K562 (cell line): ENCODE data around the gene YTHDC2. TPM values are rescaled to one million over a fixed set of nuclear protein-coding genes. Genes with fewer than 3 reads are reported as not detected.

Experiments
- ATAC-seq: fragments of 200-7000 bp; cut with Tn5 transposase; 3 replicates; pipeline ENCODE4 v1.9.1; 2020; ENCODE audit warnings: moderate library complexity
- BruUV-seq: library from RNA; stranded (reverse); fragments of 400-500 nt; replicated peaks from 2 replicates; lab custom pipeline; 2021; lab: Mats Ljungman, UMichigan
- CTCF ChIA-PET: fragments of 300-600 bp; formaldehyde crosslinking; extraction: SDS; loops from one replicate; lab custom pipeline; 2021; ENCODE audit warnings: low intra/inter-chr PET ratio; lab: Yijun Ruan, JAX
- POLR2A ChIA-PET: fragments of 300-600, 350-650 bp; sonication (Branson Sonifier 250); formaldehyde crosslinking; extraction: SDS; loops from one replicate; lab custom pipeline; 2021; ENCODE audit warnings: antibody characterized with exemption, inconsistent platforms; lab: Yijun Ruan, JAX
- DNase-seq, 4 experiments: peaks; one replicate each; pipeline versions ENCODE4 v3.0.0 to v3.0.0-alpha.2; 2011 to 2018; ENCODE audit warnings: low spot score in 3 of 4, mixed read lengths in 3 of 4; ENCODE audit errors: extremely low read depth in 1 of 4
- FAIRE-seq: peaks from 2 replicates; lab custom pipeline; 2011; peaks lifted over from hg19 to GRCh38; lab: Jason Lieb, UNC
- H2AFZ ChIP-seq: 2 replicates; pipeline ENCODE4 v1.6.0; 2011; ENCODE audit warnings: low read depth, low read length, control low read depth, inconsistent platforms
- H3K27ac ChIP-seq: fragments of 200-600 bp; 3 replicates; pipeline ENCODE4 v1.8.0; 2011; ENCODE audit warnings: low read depth, mild to moderate bottlenecking, control low read depth, inconsistent platforms, low read length, moderate library complexity, mixed read lengths; ENCODE audit errors: extremely low read depth
- H3K27me3 ChIP-seq, 2 experiments: fragments of 300-600 bp in 1 of 2; 2 replicates in 1 of 2; 3 replicates in 1 of 2; pipeline versions ENCODE4 v1.6.0 to v1.8.0; 2011; ENCODE audit warnings: inconsistent platforms in 2 of 2, low read length in 2 of 2, mild to moderate bottlenecking in 1 of 2, mixed read lengths in 1 of 2, moderate library complexity in 1 of 2; ENCODE audit not compliant: control insufficient read depth in 2 of 2, insufficient read depth in 2 of 2
- H3K36me3 ChIP-seq: fragments of 300-600 bp; 3 replicates; pipeline ENCODE4 v1.8.0; 2011; ENCODE audit warnings: mild to moderate bottlenecking, low read length, inconsistent platforms; ENCODE audit not compliant: control insufficient read depth, insufficient read depth
- H3K4me1 ChIP-seq, 2 experiments: fragments of 200-600 bp in 1 of 2; replicated peaks in 1 of 2; 2 replicates in 1 of 2; 3 replicates in 1 of 2; pipeline versions ENCODE4 v1.5.1 to v1.8.0; 2011; ENCODE audit warnings: inconsistent platforms in 2 of 2, low read length in 2 of 2, mild to moderate bottlenecking in 1 of 2, mixed read lengths in 1 of 2, moderate library complexity in 1 of 2; ENCODE audit not compliant: control insufficient read depth in 2 of 2, insufficient read depth in 2 of 2
- H3K4me2 ChIP-seq: 2 replicates; pipeline ENCODE4 v1.6.1; 2011; ENCODE audit warnings: low read length, control low read depth, inconsistent platforms, mixed read lengths; ENCODE audit not compliant: insufficient read depth
- H3K4me3 ChIP-seq: fragments of 200-600 bp; sonication (generic), shearing (Covaris generic); 2 replicates; pipeline ENCODE4 v1.5.1; 2016; ENCODE audit warnings: control low read depth, inconsistent platforms
- H3K79me2 ChIP-seq: fragments of 200-600 bp; 3 replicates; pipeline ENCODE4 v1.8.0; 2011; ENCODE audit warnings: low read length, inconsistent platforms; ENCODE audit not compliant: control insufficient read depth, insufficient read depth
- H3K9ac ChIP-seq, 2 experiments: 2 replicates each; pipeline versions ENCODE4 v1.6.0 to v1.6.1; 2011; ENCODE audit warnings: low read depth in 2 of 2, low read length in 2 of 2, control low read depth in 1 of 2, inconsistent platforms in 1 of 2, mild to moderate bottlenecking in 1 of 2, mixed read lengths in 1 of 2; ENCODE audit not compliant: insufficient read depth in 1 of 2
- H3K9me1 ChIP-seq: one replicate; pipeline ENCODE4 v1.6.0; 2011; ENCODE audit warnings: inconsistent platforms, mild to moderate bottlenecking, low read length, moderate library complexity; ENCODE audit not compliant: control insufficient read depth, insufficient read depth
- H3K9me3 ChIP-seq: replicated peaks from 2 replicates; pipeline ENCODE4 v1.5.1; 2011; ENCODE audit warnings: low read depth, low read length, inconsistent platforms; ENCODE audit not compliant: control insufficient read depth, insufficient read depth
- H4K20me1 ChIP-seq: replicated peaks from 2 replicates; pipeline ENCODE4 v1.6.1; 2011; ENCODE audit warnings: low read length, inconsistent platforms, mixed read lengths; ENCODE audit not compliant: control insufficient read depth, insufficient read depth
- E2F4 ChIP-seq: sonication (generic); formaldehyde crosslinking; IDR thresholded peaks from 2 replicates; pipeline ENCODE4 v1.8.0; 2022; ENCODE audit warnings: mild to moderate bottlenecking, low read depth, missing genetic modification reagents
- EHMT2 ChIP-seq: fragments of 450-650 bp; IDR thresholded peaks from 2 replicates; pipeline ENCODE4 v1.6.1; 2018; ENCODE audit warnings: antibody characterized with exemption
- NFIX ChIP-seq: fragments of 250-450 bp; sonication (Bioruptor Pico); IDR thresholded peaks from 2 replicates; pipeline ENCODE4 v1.4.0; 2020; ENCODE audit warnings: low read depth, mild to moderate bottlenecking, moderate library complexity
- NR1H2 ChIP-seq: sonication (generic); formaldehyde crosslinking; IDR thresholded peaks from 2 replicates; pipeline ENCODE4 v1.4.0; 2020; ENCODE audit warnings: mild to moderate bottlenecking, missing genetic modification reagents
- POLR2A ChIP-seq: fragments of 450-650 bp; conservative IDR thresholded peaks from 2 replicates; pipeline ENCODE4 v1.6.1; 2016
- SETDB1 ChIP-seq: IDR thresholded peaks from one replicate; pipeline ENCODE4 v1.6.1; 2012; ENCODE audit warnings: low read length, control low read depth, inconsistent platforms
- TCF15 ChIP-seq: fragments of 250-450 bp; sonication (Bioruptor Pico); IDR thresholded peaks from 2 replicates; pipeline ENCODE4 v1.8.0; 2022; ENCODE audit warnings: moderate library complexity, mild to moderate bottlenecking, inconsistent platforms
- TCFL5 ChIP-seq: fragments of 250-450 bp; sonication (Bioruptor Pico); conservative IDR thresholded peaks from 2 replicates; pipeline ENCODE4 v1.6.1; 2021; ENCODE audit warnings: mild to moderate bottlenecking, moderate library complexity, matching md5 sums
- TSC22D4 ChIP-seq: fragments of 450-650 bp; IDR thresholded peaks from 2 replicates; pipeline ENCODE4 v1.6.1; 2016; ENCODE audit warnings: missing genetic modification characterization, missing biosample characterization, control low read depth
- ZNF277 ChIP-seq: fragments of 250-450 bp; sonication (Bioruptor Pico); IDR thresholded peaks from 2 replicates; pipeline ENCODE4 v1.8.0; 2022; ENCODE audit warnings: inconsistent platforms, mild to moderate bottlenecking, moderate library complexity, borderline replicate concordance
- ZNF717 ChIP-seq: fragments of 250-450 bp; sonication (Bioruptor Pico); IDR thresholded peaks from 2 replicates; pipeline ENCODE4 v1.5.0; 2021
- WGBS: fragments of 100-300 bp; shearing (Covaris generic); methylation state at CpG from one replicate; pipeline ENCODE4 v1.1.6; 2016; ENCODE audit warnings: low coverage, mixed read lengths; ENCODE audit not compliant: insufficient coverage; ENCODE audit errors: missing lambda C conversion rate; 5-methylcytosine and 5-hydroxymethylcytosine counted together
- in situ Hi-C: fragments of 300-500 bp; cut with MboI; formaldehyde crosslinking; loops from 4 replicates; pipeline ENCODE4 v1.15.0; 2018; ENCODE audit warnings: inconsistent platforms, mixed read lengths
- intact Hi-C: fragments of 100-400 bp; cut with micrococcal nuclease; formaldehyde crosslinking; loops from 2 replicates; pipeline ENCODE4 v1.14.2; 2022
- polyA plus RNA-seq, 8 experiments: library from polyadenylated mRNA; depleted of rRNA in 4 of 8; stranded (reverse) in 5 of 8; unstranded in 3 of 8; fragments of >200 nt; fragmentation: Nextera tagmentation in 2 of 8; fragmentation: Illumina TruSeq in 1 of 8; extraction: Ambion mirVana in 2 of 8; extraction: Trizol in 1 of 8; gene quantifications; 2 replicates each; pipeline versions ENCODE4 v1.2.1 to v1.2.3, GENCODE V29; 2011 to 2014; ENCODE audit warnings: inconsistent platforms in 1 of 8, missing spikeins in 1 of 8
- total RNA-seq, 7 experiments: library from RNA; depleted of rRNA in 6 of 7; stranded (reverse); fragments of >200 nt in 6 of 7; fragmentation: Illumina TruSeq in 2 of 7; extraction: Trizol in 2 of 7; gene quantifications; 2 replicates each; pipeline versions ENCODE4 v1.2.1 to v1.2.3, GENCODE V29; 2011 to 2021; ENCODE audit warnings: low replicate concordance in 1 of 7

The YTHDC2 gene
- total and polyA plus RNA-seq, 9 of the 15 experiments (the other 6 are each of a cell fraction or from before 2014, with no cell fraction given) = 2.7 to 21.6 (median 15.9) TPM

DNA sequence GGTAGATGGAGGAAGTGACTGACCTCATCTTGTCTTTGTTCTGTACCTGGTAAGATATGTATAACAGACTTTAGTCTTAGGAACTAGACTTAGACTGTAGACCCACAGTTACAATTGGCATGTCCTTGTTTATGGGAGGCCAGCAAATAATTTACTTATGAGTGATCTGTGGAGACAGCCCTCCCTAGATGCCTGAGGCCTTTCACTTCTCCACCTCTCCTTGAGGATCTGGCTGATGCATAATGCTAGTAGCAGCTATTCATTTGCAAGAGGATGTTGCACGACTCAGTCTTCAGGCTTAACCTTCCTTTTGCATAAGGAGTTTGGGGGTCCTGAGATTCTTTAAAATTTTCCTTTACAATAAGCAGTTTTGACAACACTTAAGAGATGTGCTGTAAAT, 100.7 kb downstream of the YTHDC2 start:
- H3K4me1 ChIP-seq = peaks cover 0 to 6% of the 10 kb centered on the region in 2 experiments; a peak in 1 of 5 replicates
- intact Hi-C loops = loop anchor here (10.0 kb wide), 2 partner anchors 1171 to 1971 kb away; no protein-coding TSS in a partner anchor
- POLR2A ChIA-PET = no interaction called here
- 0% methylated on average over 1 of the region's 1 CpG for WGBS
- TF ChIP-seq TCFL5 (CRISPR knock-in tag) (no peak), EHMT2 (no peak), SETDB1 (no peak), NFIX (CRISPR knock-in tag) (no peak), NR1H2 (CRISPR knock-in tag) (no peak), E2F4 (no peak), POLR2A (no peak), ZNF277 (CRISPR knock-in tag) (no peak), ZNF717 (CRISPR knock-in tag) (no peak), TCF15 (CRISPR knock-in tag) (no peak), TSC22D4 (no peak)
- TF ChIP-seq, all 486 proteins: peak for 0
- no peak overlapping the region for H2AFZ ChIP-seq
- H3K4me2 ChIP-seq = no peak overlapping the region
- no peaks in the 10 kb centered on the region for H3K27me3 ChIP-seq
- no peaks in the 10 kb centered on the region for H3K79me2 ChIP-seq
- no peak for DNase-seq
- no peaks in the 10 kb centered on the region for H3K9me1 ChIP-seq
- no TSS peak for BruUV-seq
- in situ Hi-C loops = no loop called here
- ATAC-seq = no peak
- no peaks in the 10 kb centered on the region for H3K36me3 ChIP-seq
- H3K27ac ChIP-seq = no peak overlapping the region
- no peak overlapping the region for H3K9ac ChIP-seq
- CTCF ChIA-PET = no interaction called here
- H4K20me1 ChIP-seq = no peaks in the 10 kb centered on the region
- H3K9me3 ChIP-seq = 0 out of 2 replicates have a peak, but pooled peaks cover 1% of the 10 kb centered on the region
- no peak for FAIRE-seq
- H3K4me3 ChIP-seq = no peak overlapping the region
